Renal cortex interstitium (tissue), 11 donors: ENCODE measurements around the gene FREY1. TPM values are rescaled to one million over a fixed set of nuclear protein-coding genes. Genes with fewer than 3 reads are reported as not detected.
"Not testable (repeated sequence)": the region's sequence is repeated elsewhere in the genome, so short reads cannot be mapped to it uniquely, and the experiment has no call there.

Experiments used
- DNase-seq, 11 donors: peaks; one replicate each; pipeline ENCODE4 v3.0.0-alpha.2; 2013; ENCODE audit warnings: low read depth in 9 of 11, low spot score in 4 of 11; ENCODE audit errors: extremely low read depth in 1 of 11
- polyA plus RNA-seq, 3 donors: library from polyadenylated mRNA; unstranded; fragments of 120-200 nt; gene quantifications; one replicate each; pipeline ENCODE4 v1.2.1, GENCODE V29; 2013; ENCODE audit not compliant: insufficient read length in 3 of 3

FREY1 gene
- polyA plus RNA-seq, 3 donors = 0.25 to 0.66 TPM; not detected in 1

GRCh38 chr11:45918962-45919675, 12.0 kb upstream of the FREY1 start:
- no peak for DNase-seq

- peak in 1 of 11 donors; percentile 34 for DNase-seq
Measured at GRCh38 chr11:45918331-45918941, 11.4 kb upstream of the FREY1 start.

GRCh38 chr11:45917623-45918330, 10.7 kb upstream of the FREY1 start, which contains the start of gene PEX16:
PEX16 (minus strand) TSS chr11:45917877; CDS start chr11:45917811, 66 bp downstream.
- DNase-seq = peak; percentile 87 to 97 (median 94)

- DNase-seq = no peak
Measured at GRCh38 chr11:45917286-45917622, 10.2 kb upstream of the FREY1 start.

- no peak for DNase-seq
Measured at GRCh38 chr11:45915446-45915845, 8.4 kb upstream of the FREY1 start.

- no peak for DNase-seq
Measured at GRCh38 chr11:45913942-45914635, 7.0 kb upstream of the FREY1 start.

GRCh38 chr11:45913514-45913913, 6.4 kb upstream of the FREY1 start:
- DNase-seq = no peak

GRCh38 chr11:45910623-45911022, 3.6 kb upstream of the FREY1 start:
- no peak for DNase-seq

GRCh38 chr11:45909594-45910475, 2.8 kb upstream of the FREY1 start:
- no peak for DNase-seq

- DNase-seq = no peak
Measured at GRCh38 chr11:45907911-45908370, 870 bp upstream of the FREY1 start.

GRCh38 chr11:45906096-45906682, 882 bp downstream of the FREY1 start:
- DNase-seq = no peak

GRCh38 chr11:45905576-45905975, 1.5 kb downstream of the FREY1 start:
- not testable (repeated sequence) for DNase-seq

GRCh38 chr11:45905095-45905494, 2.0 kb downstream of the FREY1 start:
- no peak for DNase-seq

GRCh38 chr11:45904309-45904915, 2.7 kb downstream of the FREY1 start:
- DNase-seq = no peak

GRCh38 chr11:45902452-45903380, 4.4 kb downstream of the FREY1 start:
- DNase-seq = no peak

GRCh38 chr11:45901626-45902025, 5.4 kb downstream of the FREY1 start:
- no peak for DNase-seq
